GM21447 (cell line): ENCODE data around the gene ACP5.
A peak's percentile ranks its signal among the peaks of the same experiment; 100 is the strongest.

Experiments used
- ATAC-seq: cut with Tn5 transposase; IDR thresholded peaks from one replicate; pipeline ENCODE4 v1.9.1; 2021; ENCODE audit not compliant: unreplicated experiment

ACP5 gene

DNA sequence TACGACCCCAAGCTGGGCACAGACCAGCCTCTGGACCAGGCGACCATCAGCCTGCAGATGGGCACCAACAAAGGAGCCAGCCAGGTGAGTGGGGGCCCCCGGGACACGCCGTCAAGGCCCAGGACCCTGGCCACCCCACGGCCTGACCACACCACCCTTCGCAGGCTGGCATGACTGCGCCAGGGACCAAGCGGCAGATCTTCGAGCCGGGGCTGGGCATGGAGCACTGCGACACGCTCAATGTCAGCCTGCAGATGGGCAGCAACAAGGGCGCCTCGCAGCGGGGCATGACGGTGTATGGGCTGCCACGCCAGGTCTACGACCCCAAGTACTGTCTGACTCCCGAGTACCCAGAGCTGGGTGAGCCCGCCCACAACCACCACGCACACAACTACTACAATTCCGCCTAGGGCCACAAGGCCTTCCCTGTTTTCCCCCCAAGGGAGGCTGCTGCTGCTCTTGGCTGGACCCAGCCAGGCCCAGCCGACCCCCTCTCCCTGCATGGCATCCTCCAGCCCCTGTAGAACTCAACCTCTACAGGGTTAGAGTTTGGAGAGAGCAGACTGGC is 28.0 kb downstream of the ACP5 start:
- ATAC-seq, result no peak

GRCh38 chr19:11547929-11548700 is 29.3 kb downstream of the ACP5 start:
- no peak for ATAC-seq

DNA sequence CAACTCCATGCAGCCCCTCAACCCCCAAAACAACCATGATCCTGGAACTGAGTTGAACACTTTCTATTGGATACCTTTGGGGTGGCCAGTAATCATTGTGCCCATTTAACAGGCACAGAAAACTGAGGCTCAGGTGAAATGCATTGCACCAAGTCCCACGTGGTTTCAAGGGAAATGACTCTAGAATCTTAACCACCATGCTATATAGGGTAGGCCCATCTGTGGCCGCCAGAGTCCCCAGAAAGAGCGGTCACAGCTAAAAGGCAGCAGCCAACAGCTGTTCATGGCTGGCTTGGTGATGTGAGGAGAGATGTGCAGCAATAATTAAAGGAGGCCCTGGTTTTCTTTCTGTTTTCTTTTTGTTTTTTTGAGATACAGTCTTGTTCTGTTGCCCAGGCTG is 36.2 kb downstream of the ACP5 start:
- no peak for ATAC-seq

- no peak for ATAC-seq
These were observed 36.8 kb downstream of the ACP5 start for GRCh38 chr19:11540645-11541044.

DNA sequence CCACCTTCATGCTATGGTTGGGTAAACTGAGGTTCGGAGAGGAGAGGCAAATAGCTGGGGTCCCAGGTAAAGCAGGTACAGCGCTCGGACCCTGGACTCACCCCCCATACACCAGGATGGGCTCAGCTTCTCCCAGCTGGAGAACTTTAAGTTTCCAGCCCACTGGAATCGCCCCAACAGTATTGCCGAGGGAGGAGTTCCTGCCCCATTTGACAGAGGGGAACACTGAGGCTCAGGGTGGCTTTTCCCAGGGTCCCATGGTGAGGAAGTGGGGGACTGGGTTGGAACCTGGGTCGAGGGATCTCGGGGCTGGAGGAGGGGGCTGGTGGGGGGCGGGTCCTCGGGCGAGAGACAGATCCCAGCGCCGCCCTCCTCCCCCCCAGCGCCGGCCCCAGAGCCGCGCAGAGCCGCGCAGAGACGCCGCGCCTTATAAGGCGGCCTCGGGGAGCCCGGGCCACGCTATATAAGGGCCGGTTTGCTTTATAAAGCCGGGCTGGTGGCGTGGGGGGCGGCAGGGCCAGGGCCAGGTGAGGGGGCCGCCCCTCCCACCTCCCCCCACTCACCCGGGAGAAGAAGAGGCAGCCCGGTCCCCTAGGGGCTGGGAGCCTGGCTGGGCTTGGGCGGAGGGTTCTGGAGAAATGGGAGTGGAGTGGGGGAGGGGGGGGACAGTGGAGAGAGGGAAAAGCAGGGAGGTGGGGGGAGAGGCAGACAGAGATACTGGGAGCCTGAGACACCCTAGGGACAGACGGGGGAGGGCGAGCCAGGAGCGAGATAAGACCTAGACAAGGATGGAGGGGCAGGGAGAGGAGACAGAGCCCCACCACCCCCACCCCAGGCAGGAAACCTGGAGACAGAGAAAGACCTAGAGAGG is 37.7 kb downstream of the ACP5 start:
- no peak for ATAC-seq

DNA sequence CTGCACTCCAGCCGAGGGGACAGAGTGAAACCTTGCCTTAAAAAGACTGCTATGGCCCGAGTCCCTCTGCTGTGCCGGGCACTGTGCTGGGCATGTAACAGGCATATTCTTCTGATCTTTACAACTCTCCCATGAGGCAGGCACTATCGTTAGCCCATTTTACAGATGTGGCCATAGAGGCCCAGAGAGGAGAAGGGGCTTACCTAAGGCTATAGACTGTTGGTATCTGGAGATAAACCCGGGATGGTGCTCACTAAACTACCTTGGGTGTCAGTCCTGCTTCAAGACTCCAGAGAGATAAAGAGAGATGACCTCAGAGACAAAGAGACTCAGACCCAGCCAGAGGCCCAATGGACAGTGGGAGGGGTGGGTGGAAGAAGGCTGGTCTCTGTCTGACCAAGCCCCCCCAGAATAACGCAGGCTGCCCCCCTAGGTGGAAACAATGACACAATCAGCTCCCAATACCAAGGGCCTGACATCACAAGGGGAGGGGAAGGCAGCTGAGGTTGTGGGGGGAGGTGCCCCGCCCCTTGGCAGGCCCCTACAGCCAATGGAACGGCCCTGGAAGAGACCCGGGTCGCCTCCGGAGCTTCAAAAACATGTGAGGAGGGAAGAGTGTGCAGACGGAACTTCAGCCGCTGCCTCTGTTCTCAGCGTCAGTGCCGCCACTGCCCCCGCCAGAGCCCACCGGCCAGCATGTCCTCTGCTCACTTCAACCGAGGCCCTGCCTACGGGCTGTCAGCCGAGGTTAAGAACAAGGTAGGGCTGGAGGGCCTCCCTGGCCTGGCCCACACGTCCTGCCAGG is 39.0 kb downstream of the ACP5 start, which contains the start of gene CNN1:
Gene CNN1 (plus strand): TSS at position 620 of the 805 bp plus-strand sequence. CDS start 77 bp downstream, at position 697.
- no peak for ATAC-seq

- no peak for ATAC-seq
These were observed 41.5 kb downstream of the ACP5 start for GRCh38 chr19:11535792-11536595.

DNA sequence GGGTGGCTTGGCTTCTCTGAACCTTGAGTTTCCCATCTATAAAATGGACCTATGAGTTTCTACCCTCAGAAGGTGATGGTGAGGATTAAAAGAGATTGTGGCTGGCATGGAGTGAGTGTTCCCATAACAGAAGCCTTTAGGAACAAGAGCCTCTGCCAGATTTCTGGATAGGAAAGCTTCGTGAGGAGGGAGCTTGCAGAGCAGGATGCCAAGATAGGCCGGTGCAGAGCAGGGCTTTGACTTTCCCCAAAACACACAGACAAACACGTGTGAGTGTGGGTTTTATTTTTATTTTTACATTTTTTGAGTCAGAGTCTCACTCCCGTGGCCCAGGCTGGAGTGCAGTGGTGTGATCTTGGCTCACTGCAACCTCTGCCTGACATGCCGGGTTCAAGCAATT is 42.5 kb downstream of the ACP5 start:
- no peak for ATAC-seq

GRCh38 chr19:11534538-11534937 is 42.9 kb downstream of the ACP5 start:
- ATAC-seq, result no peak

- no peak for ATAC-seq
These were observed 47.0 kb downstream of the ACP5 start for GRCh38 chr19:11530432-11530831.

DNA sequence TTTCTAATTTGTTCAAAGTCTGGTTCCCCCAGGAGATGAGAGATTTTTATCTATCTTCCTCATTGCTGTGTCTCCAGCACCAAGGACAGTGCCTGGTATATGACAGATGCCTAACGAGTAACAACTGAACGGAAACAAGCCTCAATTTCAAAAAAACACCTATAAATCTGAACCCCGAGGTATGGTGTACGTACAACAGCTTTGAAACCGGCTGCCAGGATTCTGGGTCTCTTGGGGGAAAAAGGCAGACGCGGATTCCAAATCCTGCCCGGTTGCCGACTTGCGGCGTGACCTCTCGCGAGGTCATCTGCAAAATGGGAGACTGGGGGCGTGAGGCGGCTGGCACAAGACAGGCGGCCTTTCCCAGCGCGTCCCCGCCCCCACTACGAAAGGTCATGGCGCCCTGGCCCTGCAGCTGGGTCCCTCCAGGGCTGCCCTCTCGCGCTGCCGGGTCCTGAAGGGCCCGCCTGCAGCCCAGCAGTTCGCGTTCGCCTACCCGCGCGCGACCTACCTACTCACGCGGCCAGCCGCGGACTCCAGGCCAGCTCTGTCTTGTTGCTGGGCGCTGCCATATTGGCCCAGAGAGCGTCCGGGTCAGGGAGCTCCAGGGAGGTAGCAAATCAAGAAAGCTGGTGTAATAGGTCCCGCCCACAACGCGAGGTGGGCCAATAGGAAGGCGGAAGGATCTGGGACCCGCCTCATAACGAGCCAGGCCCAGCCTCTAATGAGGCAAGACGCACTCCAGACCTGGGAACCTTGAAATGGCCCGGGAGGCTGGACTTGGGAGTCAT is 48.7 kb downstream of the ACP5 start, which contains the start of gene ECSIT:
Gene ECSIT (minus strand): TSS at position 584 of the 791 bp plus-strand sequence. CDS start 9,964 bp downstream, outside the sequence.
- peak; percentile 97 for ATAC-seq
